ENCODE data around the gene KIAA1671.

KIAA1671 gene

GRCh38 chr22:25148149-25148691, 195.7 kb downstream of the KIAA1671 start:
- no peak for TF ChIP-seq CTCF (conservative IDR thresholded peaks at IDR 0.05; ENCODE audit: low read depth, low read length)
- no peak overlapping the region for H3K4me2 ChIP-seq
- H3K36me3 ChIP-seq (ENCODE audit: insufficient read depth), result no peaks in the 10 kb centered on the region
- no peak overlapping the region for H2AFZ ChIP-seq (ENCODE audit: low read depth)
- H3K4me3 ChIP-seq (IDR thresholded peaks at IDR 0.05; ENCODE audit: insufficient read depth, low read depth, low read length), result no peak overlapping the region
- no peak overlapping the region for H3K9ac ChIP-seq
- no peaks in the 10 kb centered on the region for H3K4me1 ChIP-seq (ENCODE audit: low read depth, poor library complexity, severe bottlenecking)
- H3K27me3 ChIP-seq (ENCODE audit: insufficient read depth, low read depth), result no peaks in the 10 kb centered on the region
- no peaks in the 10 kb centered on the region for H4K20me1 ChIP-seq (ENCODE audit: insufficient read depth)
- no peaks in the 10 kb centered on the region for H3K79me2 ChIP-seq (ENCODE audit: insufficient read depth, low read depth)
- H3K27ac ChIP-seq, result no peak overlapping the region

GRCh38 chr22:25149014-25149413, 196.5 kb downstream of the KIAA1671 start:
- H3K4me2 ChIP-seq, result no peak overlapping the region
- no peak overlapping the region for H3K9ac ChIP-seq
- H2AFZ ChIP-seq (ENCODE audit: low read depth), result no peak overlapping the region
- H3K4me3 ChIP-seq (IDR thresholded peaks at IDR 0.05; ENCODE audit: insufficient read depth, low read depth, low read length), result no peak overlapping the region
- H3K79me2 ChIP-seq (ENCODE audit: insufficient read depth, low read depth), result no peaks in the 10 kb centered on the region
- H3K27me3 ChIP-seq (ENCODE audit: insufficient read depth, low read depth), result no peaks in the 10 kb centered on the region
- TF ChIP-seq CTCF (conservative IDR thresholded peaks at IDR 0.05; ENCODE audit: low read depth, low read length), result no peak
- no peaks in the 10 kb centered on the region for H3K4me1 ChIP-seq (ENCODE audit: low read depth, poor library complexity, severe bottlenecking)
- no peak overlapping the region for H3K27ac ChIP-seq
- no peaks in the 10 kb centered on the region for H4K20me1 ChIP-seq (ENCODE audit: insufficient read depth)
- H3K36me3 ChIP-seq (ENCODE audit: insufficient read depth), result no peaks in the 10 kb centered on the region

- no peak overlapping the region for H2AFZ ChIP-seq (ENCODE audit: low read depth)
- no peaks in the 10 kb centered on the region for H3K36me3 ChIP-seq (ENCODE audit: insufficient read depth)
- H4K20me1 ChIP-seq (ENCODE audit: insufficient read depth), result no peaks in the 10 kb centered on the region
- H3K27ac ChIP-seq, result no peak overlapping the region
- no peak overlapping the region for H3K9ac ChIP-seq
- no peak for TF ChIP-seq CTCF (conservative IDR thresholded peaks at IDR 0.05; ENCODE audit: low read depth, low read length)
- H3K27me3 ChIP-seq (ENCODE audit: insufficient read depth, low read depth), result no peaks in the 10 kb centered on the region
- no peaks in the 10 kb centered on the region for H3K4me1 ChIP-seq (ENCODE audit: low read depth, poor library complexity, severe bottlenecking)
- H3K79me2 ChIP-seq (ENCODE audit: insufficient read depth, low read depth), result no peaks in the 10 kb centered on the region
- H3K4me3 ChIP-seq (IDR thresholded peaks at IDR 0.05; ENCODE audit: insufficient read depth, low read depth, low read length), result no peak overlapping the region
- no peak overlapping the region for H3K4me2 ChIP-seq
Observed at GRCh38 chr22:25153961-25154666, 201.6 kb downstream of the KIAA1671 start.

GRCh38 chr22:25154667-25154999, 202.1 kb downstream of the KIAA1671 start:
- H3K4me1 ChIP-seq (ENCODE audit: low read depth, poor library complexity, severe bottlenecking), result no peaks in the 10 kb centered on the region
- H3K36me3 ChIP-seq (ENCODE audit: insufficient read depth), result no peaks in the 10 kb centered on the region
- no peaks in the 10 kb centered on the region for H4K20me1 ChIP-seq (ENCODE audit: insufficient read depth)
- H3K4me3 ChIP-seq (IDR thresholded peaks at IDR 0.05; ENCODE audit: insufficient read depth, low read depth, low read length), result no peak overlapping the region
- no peak for TF ChIP-seq CTCF (conservative IDR thresholded peaks at IDR 0.05; ENCODE audit: low read depth, low read length)
- no peak overlapping the region for H2AFZ ChIP-seq (ENCODE audit: low read depth)
- H3K27ac ChIP-seq, result no peak overlapping the region
- H3K4me2 ChIP-seq, result no peak overlapping the region
- no peaks in the 10 kb centered on the region for H3K27me3 ChIP-seq (ENCODE audit: insufficient read depth, low read depth)
- no peaks in the 10 kb centered on the region for H3K79me2 ChIP-seq (ENCODE audit: insufficient read depth, low read depth)
- no peak overlapping the region for H3K9ac ChIP-seq

Data from KMS-11 (cell line).